ENCODE data around the gene CLCA4.
"Not testable (repeated sequence)": the region's sequence is repeated elsewhere in the genome, so short reads cannot be mapped to it uniquely, and the experiment has no call there.

Gene CLCA4

GRCh38 chr1:86530211-86530845 lies 16.6 kb upstream of the CLCA4 start:
- in situ Hi-C loops (cut with HindIII; ENCODE audit: low sequenced_read_pairs): no loop called here

GRCh38 chr1:86537928-86538695 lies 8.8 kb upstream of the CLCA4 start:
- in situ Hi-C loops (cut with HindIII; ENCODE audit: low sequenced_read_pairs): no loop called here

GRCh38 chr1:86538775-86539174 lies 8.1 kb upstream of the CLCA4 start:
- in situ Hi-C loops (cut with HindIII; ENCODE audit: low sequenced_read_pairs): no loop called here

- in situ Hi-C loops (cut with HindIII; ENCODE audit: low sequenced_read_pairs): no loop called here
Measured at GRCh38 chr1:86541859-86542258, 5.0 kb upstream of the CLCA4 start.

- in situ Hi-C loops (cut with HindIII; ENCODE audit: low sequenced_read_pairs): no loop called here
Measured at GRCh38 chr1:86542631-86543030, 4.2 kb upstream of the CLCA4 start.

- in situ Hi-C loops (cut with HindIII; ENCODE audit: low sequenced_read_pairs): no loop called here
Measured at GRCh38 chr1:86548839-86549238, 2.0 kb downstream of the CLCA4 start.

- in situ Hi-C loops (cut with HindIII; ENCODE audit: low sequenced_read_pairs): no loop called here
Measured at GRCh38 chr1:86551305-86551704, 4.4 kb downstream of the CLCA4 start.

GRCh38 chr1:86552376-86552775 lies 5.5 kb downstream of the CLCA4 start:
- in situ Hi-C loops (cut with HindIII; ENCODE audit: low sequenced_read_pairs): no loop called here

GRCh38 chr1:86557739-86558138 lies 10.9 kb downstream of the CLCA4 start:
- in situ Hi-C loops (cut with HindIII; ENCODE audit: low sequenced_read_pairs): no loop called here

- in situ Hi-C loops (cut with HindIII; ENCODE audit: low sequenced_read_pairs): no loop called here
Measured at GRCh38 chr1:86563849-86564248, 17.0 kb downstream of the CLCA4 start.

- in situ Hi-C loops (cut with HindIII; ENCODE audit: low sequenced_read_pairs): no loop called here
Measured at GRCh38 chr1:86567341-86567740, 20.5 kb downstream of the CLCA4 start.

GRCh38 chr1:86567878-86568277 lies 21.0 kb downstream of the CLCA4 start:
- in situ Hi-C loops (cut with HindIII; ENCODE audit: low sequenced_read_pairs): no loop called here

- in situ Hi-C loops (cut with HindIII; ENCODE audit: low sequenced_read_pairs): no loop called here
Measured at GRCh38 chr1:86573763-86574484, 27.0 kb downstream of the CLCA4 start.

GRCh38 chr1:86581231-86581630 lies 34.4 kb downstream of the CLCA4 start:
- in situ Hi-C loops (cut with HindIII; ENCODE audit: low sequenced_read_pairs): no loop called here

GRCh38 chr1:86582161-86582560 lies 35.3 kb downstream of the CLCA4 start:
- in situ Hi-C loops (cut with HindIII; ENCODE audit: low sequenced_read_pairs): no loop called here

- in situ Hi-C loops (cut with HindIII; ENCODE audit: low sequenced_read_pairs): no loop called here
Measured at GRCh38 chr1:86583032-86583431, 36.2 kb downstream of the CLCA4 start.

GRCh38 chr1:86583593-86583992 lies 36.7 kb downstream of the CLCA4 start:
- in situ Hi-C loops (cut with HindIII; ENCODE audit: low sequenced_read_pairs): no loop called here

GRCh38 chr1:86594284-86594770 lies 47.4 kb downstream of the CLCA4 start:
- in situ Hi-C loops (cut with HindIII; ENCODE audit: low sequenced_read_pairs): loop anchor here (5.0 kb wide), 1 partner anchor 77 kb away; no protein-coding TSS in a partner anchor

GRCh38 chr1:86596224-86596623 lies 49.3 kb downstream of the CLCA4 start:
- in situ Hi-C loops (cut with HindIII; ENCODE audit: low sequenced_read_pairs): no loop called here

- in situ Hi-C loops (cut with HindIII; ENCODE audit: low sequenced_read_pairs): no loop called here
Measured at GRCh38 chr1:86596741-86597290, 49.9 kb downstream of the CLCA4 start.

- in situ Hi-C loops (cut with HindIII; ENCODE audit: low sequenced_read_pairs): not testable (repeated sequence)
Measured at GRCh38 chr1:86606080-86606479, 59.2 kb downstream of the CLCA4 start.

All from DLD1 (cell line).